ENCODE results near the gene MC2R. TPM values are rescaled to one million over a fixed set of nuclear protein-coding genes. Genes with fewer than 3 reads are reported as not detected.

MC2R gene
- total RNA-seq (0.05 TPM), polyA plus RNA-seq (0.18 TPM)
- long read RNA-seq, donor 1: 0 reads
- long read RNA-seq, donor 2: 0 reads
- long read RNA-seq, donor 3: 0 reads
- long read RNA-seq, donor 4: 0 reads
- long read RNA-seq, donor 5, partial matches to known transcripts: 0 of 1 reads
- long read RNA-seq, donor 5, other reads (novel, unspliced or antisense): 0 of 1 reads
- long read RNA-seq, donor 6: 0 reads
- long read RNA-seq, donor 7, partial matches to known transcripts: 0 of 2 reads
- long read RNA-seq, donor 7, other reads (novel, unspliced or antisense): 0 of 2 reads
- long read RNA-seq, donor 8: 0 reads
- long read RNA-seq, donor 9: 0 reads
- long read RNA-seq, donor 10: 0 reads

DNA sequence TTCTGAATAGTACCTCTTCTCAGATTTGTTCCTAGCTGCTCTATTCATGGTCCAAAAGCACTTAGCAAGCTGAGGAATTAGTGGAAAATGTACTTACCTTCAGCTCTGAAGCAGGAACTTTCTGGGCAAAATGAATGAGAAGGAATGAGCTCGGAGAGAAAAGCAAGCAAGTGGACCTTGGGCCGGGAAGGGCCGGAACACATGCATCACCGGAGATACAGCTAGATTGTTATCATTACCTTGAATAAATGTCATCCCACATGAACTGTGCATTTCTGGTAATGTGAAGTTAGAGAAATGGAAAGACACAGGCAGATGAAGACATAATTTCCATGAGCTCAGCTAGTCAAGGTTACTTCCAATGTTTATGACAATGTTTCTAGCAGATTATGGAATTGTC, at the start of gene MC2R:
MC2R (minus strand) TSS at position 146 of the 400 bp plus-strand sequence. CDS start 30,018 bp downstream, outside the sequence.
- no peak for DNase-seq (ENCODE audit: low read depth in 6 of 9, low spot score in 9 of 9)
- 90% methylated on average over 4 of the region's 4 CpGs for WGBS
- Histone ChIP-seq H3K4me1 (ENCODE audit: control insufficient read depth in 2 of 2, insufficient read depth in 2 of 2, low read length in 2 of 2) (no peaks in the 10 kb centered on the region), H3K4me3 (ENCODE audit: low read length in 2 of 2) (no peak within 1 kb of the TSS), H3K27ac (ENCODE audit: low read depth in 1 of 2, low read length in 1 of 2) (peak within 1 kb of the TSS in 1 of 2 donors; percentile 59), H3K27me3 (ENCODE audit: control insufficient read depth in 2 of 2, insufficient read depth in 1 of 2, low read length in 1 of 2) (no peaks in the 10 kb centered on the region), H3K36me3 (ENCODE audit: control insufficient read depth in 2 of 2, insufficient read depth in 2 of 2, low read length in 1 of 2) (no peaks in the 10 kb centered on the region), H3K9me3 (ENCODE audit: control insufficient read depth in 2 of 2, insufficient read depth in 1 of 2, low read length in 1 of 2) (no peaks in the 10 kb centered on the region)

DNA sequence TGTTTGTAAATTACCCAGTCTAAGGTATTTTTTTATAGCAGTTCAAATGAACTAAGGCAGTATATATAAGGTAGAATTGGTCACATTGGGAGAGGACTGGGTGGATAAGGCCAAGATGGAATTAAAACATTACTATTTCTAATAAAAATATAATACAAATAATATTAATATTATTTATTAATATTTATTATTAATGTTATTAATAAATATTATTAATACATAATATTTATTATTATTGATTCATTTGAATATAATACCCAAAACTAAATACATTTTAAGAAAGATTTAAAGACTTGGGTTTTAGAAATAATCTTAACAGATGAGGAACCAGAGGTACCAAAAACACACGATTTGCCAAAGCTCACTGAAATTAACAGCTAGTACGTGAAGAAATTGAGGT, 30.5 kb upstream of the MC2R start:
- H3K9me3 ChIP-seq (ENCODE audit: control insufficient read depth in 2 of 2, insufficient read depth in 1 of 2, low read length in 1 of 2): no peaks in the 10 kb centered on the region
- H3K4me3 ChIP-seq (ENCODE audit: low read length in 2 of 2): no peak overlapping the region
- WGBS: 97% methylated on average over 2 of the region's 2 CpGs
- H3K4me1 ChIP-seq (ENCODE audit: control insufficient read depth in 2 of 2, insufficient read depth in 2 of 2, low read length in 2 of 2): no peaks in the 10 kb centered on the region
- H3K36me3 ChIP-seq (ENCODE audit: control insufficient read depth in 2 of 2, insufficient read depth in 2 of 2, low read length in 1 of 2): no peaks in the 10 kb centered on the region
- no peak for DNase-seq (ENCODE audit: low read depth in 6 of 9, low spot score in 9 of 9)
- no peaks in the 10 kb centered on the region for H3K27me3 ChIP-seq (ENCODE audit: control insufficient read depth in 2 of 2, insufficient read depth in 1 of 2, low read length in 1 of 2)
- no peak overlapping the region for H3K27ac ChIP-seq (ENCODE audit: low read depth in 1 of 2, low read length in 1 of 2)

DNA sequence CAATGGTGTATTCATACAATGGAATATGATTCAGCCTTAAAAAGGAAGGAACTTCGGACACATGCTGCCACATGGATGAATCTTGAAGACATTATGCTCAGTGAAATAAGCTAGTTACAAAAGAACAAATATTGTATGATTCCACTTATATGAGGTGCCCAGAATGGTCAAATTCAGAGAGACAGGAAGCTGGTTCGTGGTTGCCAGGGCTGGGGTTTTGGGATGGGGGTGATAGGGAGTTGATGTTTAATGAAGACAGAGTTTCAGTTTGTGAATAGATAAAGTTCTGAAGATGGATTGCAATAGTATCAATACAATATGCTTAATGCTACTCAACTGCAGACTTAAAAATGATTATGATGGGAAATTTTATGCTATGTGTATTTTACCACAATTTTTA, 28.0 kb upstream of the MC2R start:
- H3K4me1 ChIP-seq (ENCODE audit: control insufficient read depth in 2 of 2, insufficient read depth in 2 of 2, low read length in 2 of 2): no peaks in the 10 kb centered on the region
- no peaks in the 10 kb centered on the region for H3K36me3 ChIP-seq (ENCODE audit: control insufficient read depth in 2 of 2, insufficient read depth in 2 of 2, low read length in 1 of 2)
- no peak overlapping the region for H3K4me3 ChIP-seq (ENCODE audit: low read length in 2 of 2)
- no peak for DNase-seq (ENCODE audit: low read depth in 6 of 9, low spot score in 9 of 9)
- H3K9me3 ChIP-seq (ENCODE audit: control insufficient read depth in 2 of 2, insufficient read depth in 1 of 2, low read length in 1 of 2): no peaks in the 10 kb centered on the region
- H3K27ac ChIP-seq (ENCODE audit: low read depth in 1 of 2, low read length in 1 of 2): no peak overlapping the region
- 81% methylated on average over 2 of the region's 2 CpGs for WGBS
- H3K27me3 ChIP-seq (ENCODE audit: control insufficient read depth in 2 of 2, insufficient read depth in 1 of 2, low read length in 1 of 2): no peaks in the 10 kb centered on the region

DNA sequence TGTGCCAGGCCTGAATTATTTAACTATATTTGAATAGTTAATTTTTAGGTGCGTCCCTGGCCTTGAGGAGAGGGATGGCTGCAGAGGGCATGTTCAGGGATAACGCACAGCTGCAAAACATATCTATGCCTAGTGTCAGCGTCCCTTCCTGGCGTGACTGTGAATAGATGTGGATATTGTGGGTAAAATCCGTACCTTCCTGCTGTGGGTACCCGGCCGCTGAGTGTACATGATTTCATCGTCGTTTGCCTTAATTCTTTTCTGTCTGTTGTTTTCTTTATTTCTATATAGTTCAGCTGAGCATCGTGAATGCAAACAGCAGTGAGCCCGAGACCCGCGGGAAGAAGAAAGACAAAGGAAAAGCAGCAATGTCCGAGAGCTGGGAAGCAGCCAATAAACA, 25.0 kb upstream of the MC2R start:
- WGBS: 94% methylated on average over 14 of the region's 14 CpGs

DNA sequence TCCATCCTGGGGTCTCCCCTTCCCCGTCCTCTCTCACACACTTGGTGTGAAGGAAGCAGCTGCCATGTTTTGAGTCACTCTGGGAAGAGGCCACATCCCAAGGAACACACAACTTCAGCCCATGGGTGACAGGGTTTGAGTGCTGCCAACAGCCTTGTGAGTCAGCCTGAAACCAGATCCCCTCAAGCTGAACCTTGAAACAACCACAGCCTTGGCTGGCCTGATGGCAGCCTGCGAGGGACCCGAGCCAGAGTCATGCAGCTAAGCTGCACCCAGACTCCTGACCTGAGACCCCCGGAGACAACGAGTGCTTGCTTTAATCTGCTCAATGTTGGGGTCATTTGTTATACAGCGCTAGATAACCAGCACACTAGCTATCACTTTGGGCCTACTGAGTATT, 19.3 kb upstream of the MC2R start:
- H3K4me1 ChIP-seq (ENCODE audit: control insufficient read depth in 2 of 2, insufficient read depth in 2 of 2, low read length in 2 of 2): no peaks in the 10 kb centered on the region
- H3K9me3 ChIP-seq (ENCODE audit: control insufficient read depth in 2 of 2, insufficient read depth in 1 of 2, low read length in 1 of 2): no peaks in the 10 kb centered on the region
- no peak overlapping the region for H3K27ac ChIP-seq (ENCODE audit: low read depth in 1 of 2, low read length in 1 of 2)
- DNase-seq (ENCODE audit: low read depth in 6 of 9, low spot score in 9 of 9): no peak
- H3K36me3 ChIP-seq (ENCODE audit: control insufficient read depth in 2 of 2, insufficient read depth in 2 of 2, low read length in 1 of 2): no peaks in the 10 kb centered on the region
- no peak overlapping the region for H3K4me3 ChIP-seq (ENCODE audit: low read length in 2 of 2)
- 95% methylated on average over 6 of the region's 6 CpGs for WGBS
- H3K27me3 ChIP-seq (ENCODE audit: control insufficient read depth in 2 of 2, insufficient read depth in 1 of 2, low read length in 1 of 2): no peaks in the 10 kb centered on the region

More for the DNA sequence above, 25.0 kb upstream of the MC2R start:
- Histone ChIP-seq H3K4me1 (ENCODE audit: control insufficient read depth in 2 of 2, insufficient read depth in 2 of 2, low read length in 2 of 2) (no peaks in the 10 kb centered on the region), H3K4me3 (ENCODE audit: low read length in 2 of 2) (no peak overlapping the region), H3K27me3 (ENCODE audit: control insufficient read depth in 2 of 2, insufficient read depth in 1 of 2, low read length in 1 of 2) (no peaks in the 10 kb centered on the region), H3K9me3 (ENCODE audit: control insufficient read depth in 2 of 2, insufficient read depth in 1 of 2, low read length in 1 of 2) (no peaks in the 10 kb centered on the region), H3K27ac (ENCODE audit: low read depth in 1 of 2, low read length in 1 of 2) (no peak overlapping the region), H3K36me3 (ENCODE audit: control insufficient read depth in 2 of 2, insufficient read depth in 2 of 2, low read length in 1 of 2) (no peaks in the 10 kb centered on the region)
- no peak for DNase-seq (ENCODE audit: low read depth in 6 of 9, low spot score in 9 of 9)

DNA sequence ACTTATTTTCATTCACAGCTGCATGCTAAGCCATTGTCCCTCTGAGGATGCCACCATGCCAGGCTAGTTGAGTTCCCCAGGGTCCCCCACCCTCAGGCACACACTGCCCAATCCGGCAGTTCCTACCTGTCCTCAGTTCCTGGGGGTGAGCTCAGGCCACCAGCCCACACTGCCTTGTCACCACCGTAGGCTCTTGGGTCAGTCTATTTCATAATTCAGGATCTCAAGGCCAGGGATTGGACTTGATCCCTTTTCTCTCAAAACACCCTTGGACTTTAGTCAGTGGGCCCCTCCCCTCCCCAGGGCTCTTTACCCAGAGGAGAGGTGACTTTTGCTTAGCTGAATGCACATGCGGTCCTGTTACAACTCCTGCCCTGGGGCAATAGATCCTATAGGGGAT, 18.7 kb upstream of the MC2R start:
- H3K36me3 ChIP-seq (ENCODE audit: control insufficient read depth in 2 of 2, insufficient read depth in 2 of 2, low read length in 1 of 2): no peaks in the 10 kb centered on the region
- H3K4me3 ChIP-seq (ENCODE audit: low read length in 2 of 2): no peak overlapping the region
- H3K9me3 ChIP-seq (ENCODE audit: control insufficient read depth in 2 of 2, insufficient read depth in 1 of 2, low read length in 1 of 2): no peaks in the 10 kb centered on the region
- WGBS: 98% methylated on average over 3 of the region's 3 CpGs
- DNase-seq (ENCODE audit: low read depth in 6 of 9, low spot score in 9 of 9): no peak
- no peaks in the 10 kb centered on the region for H3K27me3 ChIP-seq (ENCODE audit: control insufficient read depth in 2 of 2, insufficient read depth in 1 of 2, low read length in 1 of 2)
- H3K27ac ChIP-seq (ENCODE audit: low read depth in 1 of 2, low read length in 1 of 2): no peak overlapping the region
- no peaks in the 10 kb centered on the region for H3K4me1 ChIP-seq (ENCODE audit: control insufficient read depth in 2 of 2, insufficient read depth in 2 of 2, low read length in 2 of 2)

DNA sequence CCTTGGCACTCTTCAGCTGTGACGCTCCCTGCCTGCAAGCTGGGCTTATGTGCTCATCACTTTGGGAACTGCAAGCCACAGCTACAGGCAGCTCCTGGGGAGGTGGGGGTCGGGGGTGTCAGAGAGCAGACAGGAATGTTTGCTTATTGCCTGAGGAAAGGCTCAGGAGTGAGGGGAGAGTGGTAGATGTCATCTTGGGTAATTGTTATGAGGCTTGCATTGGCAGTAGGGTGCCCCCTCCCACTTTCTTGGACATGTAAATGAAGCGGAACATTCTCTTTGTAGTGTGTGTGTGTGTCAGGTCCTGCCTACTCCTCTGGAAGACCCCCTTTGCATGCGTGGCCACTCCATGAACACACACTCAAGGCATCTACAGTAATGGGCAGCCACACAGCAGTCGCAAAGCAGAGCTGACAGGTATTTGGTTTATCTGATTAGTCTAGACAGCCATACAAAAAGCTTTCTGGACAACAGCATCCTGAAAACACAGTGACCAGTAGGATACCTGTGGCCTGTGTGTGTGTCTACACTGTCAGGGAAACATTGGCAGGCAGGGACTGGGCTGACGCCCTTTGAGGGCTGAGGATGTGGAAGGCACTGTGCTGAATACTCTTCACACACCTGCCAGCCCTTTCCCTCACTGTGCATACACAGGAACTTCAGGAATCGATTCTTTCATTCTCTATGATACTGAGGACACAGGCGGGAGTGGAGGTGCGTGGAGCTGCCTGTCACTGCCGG, 17.1 kb upstream of the MC2R start:
- no peaks in the 10 kb centered on the region for H3K4me1 ChIP-seq (ENCODE audit: control insufficient read depth in 2 of 2, insufficient read depth in 2 of 2, low read length in 2 of 2)
- DNase-seq (ENCODE audit: low read depth in 6 of 9, low spot score in 9 of 9): no peak
- H3K27ac ChIP-seq (ENCODE audit: low read depth in 1 of 2, low read length in 1 of 2): no peak overlapping the region
- H3K27me3 ChIP-seq (ENCODE audit: control insufficient read depth in 2 of 2, insufficient read depth in 1 of 2, low read length in 1 of 2): no peaks in the 10 kb centered on the region
- H3K4me3 ChIP-seq (ENCODE audit: low read length in 2 of 2): no peak overlapping the region
- no peaks in the 10 kb centered on the region for H3K9me3 ChIP-seq (ENCODE audit: control insufficient read depth in 2 of 2, insufficient read depth in 1 of 2, low read length in 1 of 2)
- no peaks in the 10 kb centered on the region for H3K36me3 ChIP-seq (ENCODE audit: control insufficient read depth in 2 of 2, insufficient read depth in 2 of 2, low read length in 1 of 2)
- WGBS: 76% methylated on average over 10 of the region's 10 CpGs

DNA sequence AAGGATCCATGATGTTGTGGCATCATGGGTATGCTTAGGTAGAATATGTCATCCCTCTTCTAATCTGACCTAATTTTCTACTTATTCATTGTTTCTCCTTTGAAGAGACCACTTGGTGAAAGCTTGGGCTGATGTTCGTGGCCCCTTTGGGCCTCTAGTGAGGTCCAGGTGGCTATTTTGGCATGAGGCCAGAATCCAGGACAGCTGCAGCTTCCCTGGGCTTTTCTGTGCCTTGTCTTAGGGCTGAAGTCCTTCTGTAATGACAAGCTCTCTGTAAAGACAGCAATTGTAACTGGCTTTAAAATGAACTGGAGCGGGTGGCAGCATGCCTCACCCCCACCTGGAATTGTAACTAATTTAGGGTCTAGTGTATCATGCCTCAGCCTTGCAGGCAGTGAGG, 15.6 kb upstream of the MC2R start:
- no peaks in the 10 kb centered on the region for H3K36me3 ChIP-seq (ENCODE audit: control insufficient read depth in 2 of 2, insufficient read depth in 2 of 2, low read length in 1 of 2)
- 85% methylated on average over 2 of the region's 2 CpGs for WGBS
- H3K9me3 ChIP-seq (ENCODE audit: control insufficient read depth in 2 of 2, insufficient read depth in 1 of 2, low read length in 1 of 2): no peaks in the 10 kb centered on the region
- H3K27me3 ChIP-seq (ENCODE audit: control insufficient read depth in 2 of 2, insufficient read depth in 1 of 2, low read length in 1 of 2): no peaks in the 10 kb centered on the region
- H3K4me3 ChIP-seq (ENCODE audit: low read length in 2 of 2): no peak overlapping the region
- DNase-seq (ENCODE audit: low read depth in 6 of 9, low spot score in 9 of 9): no peak
- H3K27ac ChIP-seq (ENCODE audit: low read depth in 1 of 2, low read length in 1 of 2): no peak overlapping the region
- H3K4me1 ChIP-seq (ENCODE audit: control insufficient read depth in 2 of 2, insufficient read depth in 2 of 2, low read length in 2 of 2): no peaks in the 10 kb centered on the region

DNA sequence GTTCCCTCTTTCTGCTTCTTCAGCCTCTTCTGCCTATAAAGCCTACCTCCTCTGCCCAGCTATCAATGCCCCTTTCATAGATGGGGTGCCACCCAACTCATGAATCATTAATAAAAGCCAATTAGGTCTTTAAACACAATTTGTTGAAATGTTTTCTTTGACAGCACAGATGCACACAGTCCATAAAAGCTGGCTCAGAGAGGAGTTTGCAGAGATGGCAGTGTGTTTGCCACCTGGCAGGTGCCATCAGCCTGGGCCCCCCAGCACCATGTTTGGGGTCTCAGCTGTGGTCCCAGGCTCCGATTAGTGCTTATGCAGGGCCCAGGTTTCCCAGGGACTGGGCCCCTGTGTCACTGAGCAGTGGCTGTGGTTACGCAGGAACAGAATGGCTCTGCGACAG, 7.9 kb upstream of the MC2R start:
- Histone ChIP-seq H3K9me3 (ENCODE audit: control insufficient read depth in 2 of 2, insufficient read depth in 1 of 2, low read length in 1 of 2) (no peaks in the 10 kb centered on the region), H3K27me3 (ENCODE audit: control insufficient read depth in 2 of 2, insufficient read depth in 1 of 2, low read length in 1 of 2) (no peaks in the 10 kb centered on the region), H3K4me3 (ENCODE audit: low read length in 2 of 2) (no peak overlapping the region), H3K27ac (ENCODE audit: low read depth in 1 of 2, low read length in 1 of 2) (no peak overlapping the region), H3K36me3 (ENCODE audit: control insufficient read depth in 2 of 2, insufficient read depth in 2 of 2, low read length in 1 of 2) (no peaks in the 10 kb centered on the region), H3K4me1 (ENCODE audit: control insufficient read depth in 2 of 2, insufficient read depth in 2 of 2, low read length in 2 of 2) (no peaks in the 10 kb centered on the region)
- 94% methylated on average over 3 of the region's 3 CpGs for WGBS
- no peak for DNase-seq (ENCODE audit: low read depth in 6 of 9, low spot score in 9 of 9)
